Suppressor macrophage (primary cell): ENCODE measurements around the gene CHCHD10.

Experiments used
- DNase-seq, 4 experiments: peaks; one replicate each; pipeline ENCODE4 v3.0.0-alpha.2; 2020 to 2022

The CHCHD10 gene

GRCh38 chr22:23772315-23772648 is 4.5 kb upstream of the CHCHD10 start:
- DNase-seq: no peak

GRCh38 chr22:23769321-23769965 is 1.7 kb upstream of the CHCHD10 start:
- DNase-seq: no peak

GRCh38 chr22:23767303-23767672 is 484 bp downstream of the CHCHD10 start:
- no peak for DNase-seq

- DNase-seq: no peak
Observed at GRCh38 chr22:23764899-23765881, 2.6 kb downstream of the CHCHD10 start.

- DNase-seq: no peak
Observed at GRCh38 chr22:23763954-23764353, 3.8 kb downstream of the CHCHD10 start.

- peak in 2 of 4 experiments; percentile 49 to 58 for DNase-seq
Observed at GRCh38 chr22:23763579-23763945, 4.2 kb downstream of the CHCHD10 start.

- peak in 1 of 4 experiments; percentile 29 for DNase-seq
Observed at GRCh38 chr22:23762842-23763578, 4.8 kb downstream of the CHCHD10 start, which contains the start of gene C22orf15. Gene C22orf15 (plus strand): TSS chr22:23762990. CDS start chr22:23763307, 317 bp downstream.

- no peak for DNase-seq
Observed at GRCh38 chr22:23760056-23760455, 7.7 kb downstream of the CHCHD10 start.

GRCh38 chr22:23759566-23759965 is 8.2 kb downstream of the CHCHD10 start:
- DNase-seq: no peak

GRCh38 chr22:23756891-23757290 is 10.9 kb downstream of the CHCHD10 start:
- DNase-seq: no peak

GRCh38 chr22:23755711-23756110 is 12.1 kb downstream of the CHCHD10 start:
- DNase-seq: no peak

- DNase-seq: no peak
Observed at GRCh38 chr22:23754980-23755636, 12.7 kb downstream of the CHCHD10 start.

GRCh38 chr22:23754220-23754919 is 13.4 kb downstream of the CHCHD10 start, which contains the start of gene VPREB3:
Gene VPREB3 (minus strand): TSS chr22:23754425. CDS start chr22:23754363, 62 bp downstream.
- no peak for DNase-seq

- peak in 2 of 4 experiments; percentile 23 to 24 for DNase-seq
Observed at GRCh38 chr22:23753385-23753784, 14.4 kb downstream of the CHCHD10 start.

GRCh38 chr22:23752750-23753149 is 15.0 kb downstream of the CHCHD10 start:
- no peak for DNase-seq

GRCh38 chr22:23752090-23752691 is 15.6 kb downstream of the CHCHD10 start:
- DNase-seq: no peak

GRCh38 chr22:23751441-23751996 is 16.3 kb downstream of the CHCHD10 start:
- peak in 2 of 4 experiments; percentile 14 to 42 for DNase-seq

- DNase-seq: peak; percentile 73 to 93 (median 84)
Observed at GRCh38 chr22:23750714-23751440, 16.9 kb downstream of the CHCHD10 start, which contains the start of gene ZNF70. Gene ZNF70 (minus strand): TSS chr22:23751112. CDS start chr22:23745140, 5,972 bp downstream.

- no peak for DNase-seq
Observed at GRCh38 chr22:23750367-23750713, 17.4 kb downstream of the CHCHD10 start.

- peak in 1 of 4 experiments; percentile 12 for DNase-seq
Observed at GRCh38 chr22:23749841-23750301, 17.9 kb downstream of the CHCHD10 start.
